Embryonic facial prominence (tissue), 1 donor: ENCODE results near the gene JOSD2.
"Not testable (repeated sequence)": the region's sequence is repeated elsewhere in the genome, so short reads cannot be mapped to it uniquely, and the experiment has no call there.

Source experiments
- DNase-seq: peaks from one replicate; pipeline ENCODE4 v3.0.0-alpha.2; 2016; ENCODE audit errors: extremely low spot score

Gene JOSD2

DNA sequence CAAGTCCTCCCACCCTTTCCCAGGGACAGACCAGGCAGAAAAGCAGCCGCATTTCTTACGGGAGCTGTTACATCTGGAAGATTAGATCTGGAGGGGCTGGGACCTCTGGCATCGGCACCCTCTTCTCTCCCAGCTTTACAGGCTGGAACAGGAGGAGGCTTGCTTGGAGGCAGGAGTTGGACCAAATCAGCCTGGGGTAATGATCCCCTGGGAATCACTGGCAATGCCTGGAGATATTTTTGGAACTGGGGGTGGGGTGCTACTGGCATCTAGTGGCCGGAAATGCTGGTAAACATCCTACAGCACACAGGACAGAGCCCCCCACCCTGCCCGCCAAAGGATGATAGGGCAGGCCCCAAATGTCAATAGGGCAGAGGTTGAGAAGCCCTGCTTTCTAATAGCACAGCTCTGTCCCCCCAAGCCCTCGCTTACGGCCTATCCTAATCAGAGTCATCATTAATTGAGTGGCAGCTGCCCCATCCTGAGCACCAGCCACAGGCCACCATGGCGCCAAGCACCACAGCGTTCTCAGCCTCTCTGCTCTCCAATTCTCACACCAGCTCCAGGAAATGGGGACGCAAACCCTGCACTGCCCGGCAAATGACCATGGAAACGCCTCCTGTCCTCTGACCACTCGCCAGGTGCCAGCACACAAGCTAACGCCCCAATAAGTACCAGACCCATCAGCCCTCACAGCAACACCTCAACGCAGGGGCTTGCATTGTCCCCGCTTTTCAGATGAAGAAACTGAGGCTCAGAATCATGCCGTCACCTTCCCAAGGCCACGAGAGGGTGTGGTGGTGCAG, 36.6 kb upstream of the JOSD2 start:
- no peak for DNase-seq

GRCh38 chr19:50546527-50547221, 35.7 kb upstream of the JOSD2 start:
- no peak for DNase-seq

- no peak for DNase-seq
Measured at GRCh38 chr19:50542943-50543342, 32.0 kb upstream of the JOSD2 start.

- DNase-seq, result no peak
Measured at GRCh38 chr19:50537769-50538230, 26.8 kb upstream of the JOSD2 start.

DNA sequence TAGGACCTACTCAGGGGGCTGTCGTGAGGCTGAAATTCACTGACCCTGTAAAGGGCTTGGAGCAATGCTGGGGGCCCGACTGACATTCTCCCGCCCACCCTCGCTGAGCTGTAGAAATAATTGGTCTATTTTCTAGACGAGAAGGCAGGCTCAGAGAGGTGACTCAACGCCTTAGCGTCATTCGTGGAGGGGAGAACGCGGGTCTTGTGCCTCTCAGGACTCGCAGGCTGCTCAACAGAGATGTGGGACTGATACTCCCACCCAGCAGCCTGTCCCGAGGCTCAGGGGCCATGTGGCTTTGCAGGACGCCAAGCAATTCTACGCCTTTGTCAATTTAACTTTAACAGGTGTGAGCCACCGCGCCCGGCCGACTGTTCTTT, 26.3 kb upstream of the JOSD2 start:
- no peak for DNase-seq

- no peak for DNase-seq
Measured at GRCh38 chr19:50536662-50537305, 25.8 kb upstream of the JOSD2 start.

DNA sequence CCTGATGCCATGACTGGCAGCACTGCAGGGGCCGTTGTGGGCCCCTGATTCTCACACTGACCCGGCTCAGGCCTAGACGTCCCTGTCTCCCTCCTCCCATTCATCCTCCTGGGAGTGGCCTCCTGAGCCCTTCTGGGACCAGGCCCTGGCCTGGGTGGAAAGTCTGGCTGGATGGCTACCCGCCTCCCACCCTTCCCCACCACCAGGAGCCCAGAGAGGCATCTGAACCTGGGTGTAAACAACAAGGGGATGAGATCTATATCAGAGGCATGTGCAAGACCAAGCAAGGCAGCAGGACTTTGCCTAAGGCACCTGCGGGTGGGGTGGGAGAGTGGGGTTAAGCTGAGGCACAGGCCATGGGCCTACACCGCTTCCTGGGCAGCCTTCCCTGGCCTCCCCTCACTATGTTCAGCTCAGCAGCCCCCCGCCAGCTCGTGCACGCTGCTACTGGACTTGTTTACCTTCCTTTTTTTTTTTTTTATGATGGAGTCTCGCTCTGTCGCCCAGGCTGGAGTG, 24.7 kb upstream of the JOSD2 start:
- no peak for DNase-seq

DNA sequence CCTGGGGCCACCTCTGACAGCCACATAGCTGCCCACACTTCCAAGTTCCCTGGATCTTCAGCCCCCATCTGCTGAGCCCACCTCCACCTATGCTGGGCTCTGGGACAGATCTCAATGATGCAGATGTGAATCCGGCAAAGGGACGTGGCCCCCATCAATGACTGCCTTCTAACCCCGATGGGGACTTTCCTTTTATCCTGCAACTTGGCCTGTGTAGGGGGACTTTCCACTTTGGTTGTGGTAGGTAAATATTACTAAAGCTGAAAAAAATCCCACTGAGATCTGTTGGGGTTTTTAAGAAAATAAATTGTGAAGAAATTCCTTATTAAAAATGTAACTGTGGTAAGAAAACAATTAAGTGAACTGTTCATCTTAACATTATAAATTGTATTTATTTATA, 23.5 kb upstream of the JOSD2 start:
- no peak for DNase-seq

DNA sequence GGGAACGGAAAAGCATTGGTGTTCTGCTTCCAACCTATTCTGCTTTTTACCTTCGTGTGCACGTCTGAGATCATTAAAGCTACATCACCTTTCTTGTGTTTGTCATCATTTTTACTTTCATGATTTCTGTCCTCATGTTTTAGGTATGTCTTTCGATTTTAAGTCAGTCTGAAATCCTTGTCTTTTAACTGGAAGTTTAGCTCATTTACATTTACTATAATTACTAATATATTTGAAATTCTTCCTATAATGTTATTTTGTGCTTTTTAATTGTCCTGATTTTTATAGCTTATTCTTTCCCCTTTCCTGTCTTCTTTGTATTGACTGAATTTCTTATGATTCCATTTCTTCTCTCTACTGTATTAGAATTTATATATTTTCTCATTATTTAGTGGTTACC, 22.0 kb upstream of the JOSD2 start:
- DNase-seq, result no peak

- no peak for DNase-seq
Measured at GRCh38 chr19:50531171-50531612, 20.2 kb upstream of the JOSD2 start.

DNA sequence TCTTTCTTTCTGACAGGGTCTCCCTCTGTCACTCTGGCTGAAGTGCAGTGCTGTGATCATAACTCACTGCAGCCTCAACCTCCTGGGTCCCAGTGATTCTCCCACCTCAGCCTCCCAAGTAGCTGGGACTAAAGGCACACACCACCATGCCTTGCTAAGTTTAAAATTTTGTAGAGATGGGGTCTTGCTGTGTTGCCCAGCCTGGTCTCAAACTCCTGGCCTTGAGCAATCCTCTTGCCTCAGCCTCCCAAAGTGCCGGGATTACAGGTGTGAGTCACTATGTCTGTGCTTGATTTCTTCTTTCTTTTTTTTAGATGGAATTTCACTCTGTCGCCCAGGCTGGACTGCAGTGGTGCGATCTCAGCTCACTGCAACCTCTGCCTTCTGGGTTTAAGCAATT, 17.1 kb upstream of the JOSD2 start:
- not testable (repeated sequence) for DNase-seq

DNA sequence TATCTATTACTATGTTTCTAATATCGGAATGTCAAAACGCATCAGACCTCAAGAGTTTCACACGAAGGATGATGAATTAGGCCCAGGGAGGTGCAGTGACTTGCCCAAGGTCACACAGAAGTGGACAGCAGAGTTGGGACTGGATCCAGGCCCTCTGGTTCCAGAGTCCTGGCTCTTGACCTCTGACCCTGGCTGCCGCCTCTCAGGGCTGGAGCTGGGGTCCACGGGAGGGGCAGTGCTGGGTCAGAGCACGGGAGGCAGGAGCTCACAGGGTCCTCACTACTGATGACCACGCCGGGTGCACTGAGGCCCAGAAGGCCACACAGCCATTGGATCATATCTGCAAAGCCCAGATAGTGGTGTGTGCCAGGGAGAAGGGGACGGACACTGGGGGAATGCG, 11.9 kb upstream of the JOSD2 start:
- no peak for DNase-seq

DNA sequence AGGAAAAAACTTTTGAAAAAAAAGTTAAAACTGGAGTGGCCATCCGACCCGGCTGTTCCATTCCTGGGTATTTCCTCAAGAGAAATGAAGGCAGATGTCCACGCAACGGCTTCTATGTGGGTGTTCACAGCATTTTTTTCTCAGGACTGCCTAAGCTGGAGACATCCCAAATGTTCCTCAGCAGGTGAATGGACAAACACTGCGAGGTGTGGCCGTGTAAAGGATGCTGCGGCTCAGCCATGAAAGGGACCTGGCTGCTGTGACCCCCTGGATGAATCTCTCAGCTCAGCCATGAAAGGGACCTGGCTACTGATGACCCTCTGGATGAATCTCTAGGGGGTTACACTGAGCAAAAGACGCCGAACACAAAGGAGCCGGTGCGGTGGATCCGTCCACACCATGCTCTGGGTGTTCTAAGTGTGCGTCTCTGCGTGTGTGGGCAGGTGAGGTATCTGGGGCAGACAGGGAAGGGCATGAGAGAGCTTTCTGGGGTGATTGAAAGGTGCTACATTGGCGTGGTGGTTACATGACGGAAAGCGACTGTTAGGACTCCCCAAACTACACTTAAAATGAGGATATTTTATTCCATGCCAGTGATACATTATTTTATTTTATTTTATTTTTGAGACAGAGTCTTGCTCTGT, 10.0 kb upstream of the JOSD2 start:
- DNase-seq, result no peak

DNA sequence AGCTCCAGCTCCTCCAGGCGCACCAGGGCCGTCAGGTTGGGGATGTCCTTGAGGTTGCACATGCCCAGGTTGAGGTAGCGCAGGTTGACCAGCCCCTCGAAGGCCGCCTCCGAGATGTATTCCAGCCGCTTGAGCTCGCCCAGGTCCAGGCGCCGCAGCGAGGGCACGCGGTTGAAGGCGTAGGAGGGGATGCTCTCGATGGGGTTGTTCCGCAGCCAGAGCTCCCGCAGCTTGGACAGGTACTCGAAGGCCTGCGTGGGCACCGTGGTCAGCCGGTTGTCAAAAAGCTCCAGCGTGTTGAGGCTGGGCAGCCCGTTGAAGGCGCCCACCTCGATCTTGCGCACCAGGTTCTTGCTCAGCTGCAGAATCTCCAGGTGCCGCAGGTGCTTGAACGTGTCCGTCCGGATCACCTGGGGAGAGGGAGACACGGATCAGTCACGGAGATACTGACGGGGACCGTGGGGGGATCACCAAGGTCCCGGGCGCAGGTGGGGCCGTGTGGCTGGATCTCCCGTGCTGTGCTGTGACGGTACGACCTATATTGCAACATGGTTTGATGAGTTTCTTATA, 8.1 kb upstream of the JOSD2 start:
- no peak for DNase-seq

- no peak for DNase-seq
Measured at GRCh38 chr19:50518091-50519005, 7.4 kb upstream of the JOSD2 start.

- no peak for DNase-seq
Measured at GRCh38 chr19:50517704-50518075, 6.7 kb upstream of the JOSD2 start.

DNA sequence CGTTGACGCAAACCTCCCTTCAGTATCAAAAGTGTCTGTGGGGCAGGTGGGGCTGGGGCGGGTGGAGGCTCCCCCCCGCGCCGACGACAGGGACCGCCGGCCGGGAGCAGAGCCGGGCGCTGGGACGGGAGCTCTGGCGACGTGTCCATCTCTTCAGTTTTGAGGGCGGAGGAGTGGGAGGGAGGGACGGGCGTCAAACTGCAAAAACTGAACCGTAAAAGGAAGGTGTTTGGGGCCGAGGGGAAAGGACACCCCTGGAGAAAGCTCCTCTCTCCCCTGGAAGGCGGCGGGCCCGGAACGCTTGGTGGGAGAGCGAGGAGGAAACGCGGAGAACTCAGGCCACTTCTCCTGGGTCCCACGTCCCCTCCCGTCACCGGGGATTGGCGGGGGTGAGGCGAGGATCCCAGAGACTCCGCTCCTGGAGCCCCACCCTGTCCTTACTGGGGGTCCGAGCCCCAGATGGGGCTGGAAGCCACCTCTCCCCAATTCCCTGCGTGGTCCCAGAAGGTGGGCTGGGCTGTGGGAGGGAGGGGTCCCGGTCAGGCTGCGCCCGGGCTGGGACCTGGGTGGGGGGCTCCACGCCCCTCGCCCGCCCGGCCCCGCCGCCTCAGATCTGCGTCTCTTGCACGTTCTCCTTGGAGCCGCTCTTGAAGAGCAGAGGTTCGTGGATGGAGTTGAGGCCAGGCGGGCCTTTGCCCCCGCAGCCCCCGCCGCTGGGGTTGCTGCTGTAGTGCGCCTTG, 6.1 kb upstream of the JOSD2 start:
- no peak for DNase-seq

- no peak for DNase-seq
Measured at GRCh38 chr19:50516456-50516855, 5.5 kb upstream of the JOSD2 start.

GRCh38 chr19:50515168-50515561, 4.2 kb upstream of the JOSD2 start:
- no peak for DNase-seq
